HUES6 (cell line): ENCODE measurements around the gene TM4SF20.

Source experiments
- H3K27ac ChIP-seq: 2 replicates; pipeline ENCODE4 v1.7.0; 2013; ENCODE audit warnings: low read depth, mild to moderate bottlenecking, low read length, inconsistent platforms
- H3K27me3 ChIP-seq: 2 replicates; pipeline ENCODE4 v1.6.1; 2013; ENCODE audit warnings: low read length; ENCODE audit not compliant: control insufficient read depth, insufficient read depth
- H3K36me3 ChIP-seq: 2 replicates; pipeline ENCODE4 v1.6.1; 2013; ENCODE audit warnings: low read length; ENCODE audit not compliant: control insufficient read depth, insufficient read depth
- H3K4me1 ChIP-seq: 2 replicates; pipeline ENCODE4 v1.6.1; 2013; ENCODE audit warnings: low read length; ENCODE audit not compliant: control insufficient read depth, insufficient read depth
- H3K4me3 ChIP-seq: 2 replicates; pipeline ENCODE4 v1.5.1; 2013; ENCODE audit warnings: low read depth, low read length
- H3K9ac ChIP-seq: one replicate; pipeline ENCODE4 v1.6.1; 2013; ENCODE audit warnings: mild to moderate bottlenecking, low read length
- H3K9me3 ChIP-seq: 2 replicates; pipeline ENCODE4 v1.6.1; 2013; ENCODE audit warnings: low read depth, low read length; ENCODE audit not compliant: control insufficient read depth, insufficient read depth

Gene TM4SF20

DNA sequence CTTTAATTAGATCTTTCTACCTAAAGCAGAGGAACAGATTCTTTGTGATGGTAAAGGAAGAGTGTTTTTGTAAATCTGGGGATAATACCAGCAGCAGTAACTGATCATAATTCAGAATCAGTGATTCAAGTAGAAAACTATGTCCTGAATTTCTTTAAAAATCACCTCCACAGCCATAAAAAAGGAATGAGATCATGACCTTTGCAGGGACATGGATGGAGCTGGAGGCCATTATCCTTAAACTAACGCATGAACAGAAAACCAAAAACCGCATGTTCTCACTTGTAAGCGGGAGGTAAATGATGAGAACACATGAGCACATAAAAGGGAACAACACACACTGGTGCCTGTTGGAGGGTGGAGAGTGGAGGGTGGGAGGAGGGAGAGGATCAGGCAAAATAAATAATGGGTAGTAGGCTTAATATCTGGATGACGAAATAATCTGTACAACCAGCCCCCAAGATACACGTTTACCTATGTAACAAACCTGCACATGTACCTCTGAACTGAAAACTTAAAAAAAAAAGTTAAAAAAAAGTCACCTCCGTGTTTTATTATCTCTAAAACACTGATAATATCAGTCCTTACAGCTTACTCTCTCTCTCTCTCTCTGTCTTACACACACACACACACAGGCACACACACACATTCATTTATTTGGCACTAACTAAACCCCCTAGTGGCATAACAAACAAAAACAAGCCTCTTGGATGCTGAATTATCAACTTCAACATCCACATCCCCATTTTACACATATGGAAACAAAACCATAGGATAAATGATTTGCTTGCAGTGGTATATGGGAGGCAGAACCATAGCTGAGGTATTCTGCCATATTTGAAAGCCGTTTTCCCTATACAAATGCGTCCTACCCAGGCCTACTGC, 1.4 kb downstream of the TM4SF20 start:
- no peak overlapping the region for H3K9ac ChIP-seq

DNA sequence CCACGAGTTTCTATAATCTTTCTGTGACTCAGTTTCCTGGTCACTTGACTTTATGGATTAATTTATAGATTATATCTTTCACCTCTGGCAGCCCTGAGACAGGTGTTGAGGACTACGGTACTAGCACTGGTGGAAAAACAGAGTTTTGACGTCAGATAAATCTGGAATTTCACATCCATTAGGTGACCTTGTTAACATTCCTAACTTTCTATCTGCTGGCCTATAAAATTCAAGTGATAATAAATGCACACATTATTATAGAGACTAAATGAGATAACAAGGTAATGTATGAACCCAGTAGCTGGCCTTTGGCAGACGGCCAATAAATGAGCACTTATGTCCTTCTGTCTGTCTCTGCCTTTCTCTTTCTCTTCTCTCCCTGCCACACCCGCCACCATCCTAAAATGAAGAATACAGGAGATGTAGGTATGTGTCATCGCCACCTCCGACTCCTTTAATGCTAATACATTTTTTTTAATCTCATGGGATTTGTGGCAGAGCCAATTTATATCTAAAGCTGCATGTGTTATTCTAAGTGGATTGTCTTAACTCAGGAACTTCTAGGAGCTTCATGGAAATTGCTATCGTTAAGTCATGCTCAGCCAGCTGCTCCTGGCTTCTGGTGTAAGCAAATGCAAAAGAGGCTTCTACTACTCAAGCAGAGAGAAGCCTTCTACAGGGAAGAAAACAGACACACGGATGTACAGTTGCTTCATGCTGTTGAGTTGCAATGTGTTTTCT, 2.3 kb downstream of the TM4SF20 start:
- H3K4me1 ChIP-seq = peaks cover 7% of the 10 kb centered on the region
- no peaks in the 10 kb centered on the region for H3K36me3 ChIP-seq
- H3K27ac ChIP-seq = no peak overlapping the region
- no peak overlapping the region for H3K4me3 ChIP-seq
- no peak overlapping the region for H3K9ac ChIP-seq
- no peaks in the 10 kb centered on the region for H3K9me3 ChIP-seq
- no peaks in the 10 kb centered on the region for H3K27me3 ChIP-seq

More for the DNA sequence above, 1.4 kb downstream of the TM4SF20 start:
- Histone ChIP-seq H3K36me3 (no peaks in the 10 kb centered on the region), H3K27ac (no peak overlapping the region), H3K9me3 (no peaks in the 10 kb centered on the region), H3K4me3 (no peak overlapping the region), H3K4me1 (peaks cover 7% of the 10 kb centered on the region), H3K27me3 (no peaks in the 10 kb centered on the region)

DNA sequence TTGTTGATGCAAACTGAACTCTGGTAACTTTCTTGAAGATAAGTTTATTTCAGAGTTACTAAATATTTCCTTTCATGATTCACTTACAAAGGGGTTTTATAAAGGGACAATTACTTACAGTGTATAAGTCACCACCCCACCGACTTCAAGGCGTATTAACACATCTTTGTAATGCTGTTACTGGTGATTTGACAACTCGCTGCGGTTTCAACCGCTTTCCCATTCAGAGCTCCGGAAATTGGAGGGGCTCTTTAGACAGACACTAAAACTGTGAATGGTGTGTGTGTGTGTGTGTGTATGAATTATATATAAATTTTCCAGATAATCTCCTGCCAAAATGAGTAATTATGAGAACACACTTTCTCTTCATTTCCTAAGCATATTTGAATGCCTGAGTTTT, 4.9 kb downstream of the TM4SF20 start:
- Histone ChIP-seq H3K9me3 (no peaks in the 10 kb centered on the region), H3K4me1 (peaks cover 7% of the 10 kb centered on the region), H3K27ac (no peak overlapping the region), H3K36me3 (no peaks in the 10 kb centered on the region), H3K27me3 (no peaks in the 10 kb centered on the region), H3K9ac (no peak overlapping the region), H3K4me3 (no peak overlapping the region)

DNA sequence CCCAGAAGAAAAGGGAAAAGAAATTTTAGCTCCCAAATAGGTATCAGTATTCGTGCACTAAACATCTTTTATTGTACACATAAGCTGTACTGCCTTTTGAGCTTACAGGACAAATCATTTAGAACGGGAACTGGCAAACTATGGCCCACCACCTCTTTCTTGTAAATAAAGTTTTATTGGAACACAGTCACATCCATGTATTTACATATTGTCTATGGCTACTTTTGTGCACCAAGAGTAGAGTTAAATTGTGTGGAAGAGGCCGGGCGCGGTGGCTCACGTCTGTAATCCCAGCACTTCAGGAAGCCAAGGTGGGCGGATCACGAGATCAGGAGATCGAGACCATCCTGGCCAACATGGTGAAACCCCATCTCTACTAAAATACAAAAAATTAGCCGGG, 5.7 kb downstream of the TM4SF20 start:
- no peaks in the 10 kb centered on the region for H3K36me3 ChIP-seq
- no peak overlapping the region for H3K27ac ChIP-seq
- no peaks in the 10 kb centered on the region for H3K27me3 ChIP-seq
- no peak overlapping the region for H3K9ac ChIP-seq
- H3K9me3 ChIP-seq = no peaks in the 10 kb centered on the region
- H3K4me3 ChIP-seq = no peak overlapping the region
- peaks cover 7% of the 10 kb centered on the region for H3K4me1 ChIP-seq

DNA sequence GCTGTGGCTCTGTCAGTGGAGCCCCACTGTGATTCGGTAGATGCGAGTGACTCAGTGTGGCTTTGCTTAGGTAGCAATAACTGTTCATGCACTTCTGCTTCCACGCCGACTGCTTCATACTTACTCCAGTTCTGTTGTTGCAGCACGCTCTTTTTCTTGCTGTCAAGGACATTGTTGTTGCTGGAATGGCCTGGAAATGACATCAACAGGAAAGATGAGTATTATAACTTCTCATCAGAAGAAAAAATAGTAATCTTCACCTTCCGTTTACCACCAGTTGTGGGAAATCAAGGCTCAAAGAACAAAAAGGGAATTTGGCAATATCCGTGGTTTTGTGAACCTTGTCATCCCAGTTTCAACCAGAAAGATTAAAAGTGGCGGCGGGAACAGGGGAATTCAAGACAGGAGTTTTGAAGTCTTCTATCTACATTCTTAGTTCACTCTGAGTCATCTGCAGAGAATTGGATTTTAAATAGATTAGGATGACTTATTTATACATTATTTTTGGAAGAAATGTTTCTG, 8.3 kb downstream of the TM4SF20 start:
- H3K4me3 ChIP-seq = no peak overlapping the region
- H3K27me3 ChIP-seq = no peaks in the 10 kb centered on the region
- no peaks in the 10 kb centered on the region for H3K9me3 ChIP-seq
- H3K4me1 ChIP-seq = no peaks in the 10 kb centered on the region
- H3K9ac ChIP-seq = no peak overlapping the region
- H3K27ac ChIP-seq = no peak overlapping the region
- no peaks in the 10 kb centered on the region for H3K36me3 ChIP-seq

DNA sequence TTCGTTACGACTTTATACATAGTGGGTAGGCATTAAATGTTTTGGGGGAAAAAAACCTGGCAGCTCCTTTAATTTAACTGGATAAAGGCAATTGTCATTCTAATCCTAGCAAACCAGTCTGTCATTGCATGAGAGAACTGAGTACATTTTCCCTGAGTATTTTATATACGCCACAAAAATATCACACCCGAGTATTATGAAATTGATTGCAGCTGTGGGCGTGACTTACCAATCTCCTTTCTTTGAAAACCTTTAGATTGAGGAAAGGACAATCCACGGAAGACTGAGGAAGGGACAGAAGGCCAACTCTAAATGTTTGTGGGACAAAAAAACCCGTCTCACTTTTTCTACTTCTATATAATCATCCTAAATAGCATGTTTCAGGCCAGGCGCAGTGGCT, 9.0 kb downstream of the TM4SF20 start:
- H3K36me3 ChIP-seq = no peaks in the 10 kb centered on the region
- no peaks in the 10 kb centered on the region for H3K4me1 ChIP-seq
- H3K27ac ChIP-seq = no peak overlapping the region
- no peaks in the 10 kb centered on the region for H3K9me3 ChIP-seq
- H3K27me3 ChIP-seq = no peaks in the 10 kb centered on the region
- H3K9ac ChIP-seq = no peak overlapping the region
- no peak overlapping the region for H3K4me3 ChIP-seq

DNA sequence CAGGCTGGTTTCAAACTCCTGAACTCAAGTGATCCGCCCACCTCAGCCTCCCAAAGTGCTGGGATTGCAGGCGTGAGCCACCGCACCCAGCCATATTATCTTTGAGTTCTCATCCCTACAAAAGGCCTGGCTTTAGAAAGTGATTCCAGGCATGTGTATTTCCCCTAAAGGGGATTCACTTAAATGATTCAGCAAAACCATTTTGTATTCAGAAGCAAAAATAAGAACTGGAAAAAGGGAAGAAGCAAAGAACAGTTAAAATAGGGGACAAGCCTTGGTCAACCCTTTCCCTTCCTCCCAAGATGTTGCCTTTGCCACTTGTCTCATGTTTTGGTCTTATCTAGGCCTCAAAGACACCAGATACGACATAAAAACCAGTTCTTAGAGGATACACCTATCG, 10.5 kb downstream of the TM4SF20 start:
- no peak overlapping the region for H3K27ac ChIP-seq
- H3K27me3 ChIP-seq = no peaks in the 10 kb centered on the region
- no peaks in the 10 kb centered on the region for H3K36me3 ChIP-seq
- no peak overlapping the region for H3K9ac ChIP-seq
- no peaks in the 10 kb centered on the region for H3K9me3 ChIP-seq
- H3K4me3 ChIP-seq = no peak overlapping the region
- no peaks in the 10 kb centered on the region for H3K4me1 ChIP-seq

DNA sequence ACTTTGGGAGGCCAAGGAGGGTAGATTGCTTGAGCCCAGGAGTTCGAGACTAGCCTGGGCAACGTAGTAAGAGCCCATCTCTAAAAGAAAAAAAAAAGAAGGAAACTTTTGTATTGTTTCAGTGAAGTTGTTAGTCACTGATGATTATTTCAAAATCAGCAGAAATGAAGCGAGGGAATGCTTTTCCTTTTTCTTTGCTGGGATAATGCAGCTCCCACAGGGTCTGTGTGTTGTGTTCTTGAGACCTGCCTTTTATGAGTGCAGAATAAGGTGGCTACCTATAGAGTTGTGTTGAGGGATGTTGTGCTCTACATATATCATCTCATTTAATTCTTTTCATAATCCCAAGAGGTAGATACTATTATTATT, 11.7 kb downstream of the TM4SF20 start:
- no peak overlapping the region for H3K27ac ChIP-seq
- no peaks in the 10 kb centered on the region for H3K27me3 ChIP-seq
- no peak overlapping the region for H3K4me3 ChIP-seq
- no peaks in the 10 kb centered on the region for H3K9me3 ChIP-seq
- no peak overlapping the region for H3K9ac ChIP-seq
- no peaks in the 10 kb centered on the region for H3K36me3 ChIP-seq
- H3K4me1 ChIP-seq = no peaks in the 10 kb centered on the region

DNA sequence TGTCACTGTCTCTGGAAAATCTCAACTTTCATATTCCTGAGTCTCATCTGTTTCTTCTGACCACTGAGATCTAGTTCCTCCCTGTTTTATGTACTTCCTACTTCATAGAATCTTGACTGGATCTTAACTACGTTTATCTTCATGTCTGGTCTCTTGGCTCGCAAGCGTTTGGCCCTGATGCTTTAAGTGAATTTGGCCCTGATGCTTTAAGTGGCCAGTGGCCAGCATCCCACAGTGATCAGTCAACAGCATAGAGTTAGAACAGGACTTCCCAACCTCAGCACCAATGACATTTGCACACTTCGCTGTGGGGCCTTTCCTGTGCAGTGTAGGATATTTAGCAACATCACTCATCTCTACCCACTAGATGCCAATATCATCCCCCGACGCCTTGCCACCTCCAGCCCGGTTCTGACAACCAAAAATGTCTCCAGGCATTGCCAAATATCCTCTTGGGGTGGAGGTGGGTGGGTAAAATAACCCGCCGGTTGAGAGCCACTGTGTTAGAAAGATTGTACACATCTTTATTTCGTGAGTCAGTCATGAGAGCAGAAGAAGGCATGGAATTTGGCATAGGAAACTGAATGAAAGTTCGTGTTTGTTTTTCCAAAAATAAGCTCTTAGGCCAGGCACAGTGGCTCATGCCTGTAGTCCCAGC, 12.2 kb downstream of the TM4SF20 start:
- Histone ChIP-seq H3K9me3 (no peaks in the 10 kb centered on the region), H3K9ac (no peak overlapping the region), H3K27ac (no peak overlapping the region), H3K4me1 (no peaks in the 10 kb centered on the region), H3K4me3 (no peak overlapping the region), H3K27me3 (no peaks in the 10 kb centered on the region), H3K36me3 (no peaks in the 10 kb centered on the region)

DNA sequence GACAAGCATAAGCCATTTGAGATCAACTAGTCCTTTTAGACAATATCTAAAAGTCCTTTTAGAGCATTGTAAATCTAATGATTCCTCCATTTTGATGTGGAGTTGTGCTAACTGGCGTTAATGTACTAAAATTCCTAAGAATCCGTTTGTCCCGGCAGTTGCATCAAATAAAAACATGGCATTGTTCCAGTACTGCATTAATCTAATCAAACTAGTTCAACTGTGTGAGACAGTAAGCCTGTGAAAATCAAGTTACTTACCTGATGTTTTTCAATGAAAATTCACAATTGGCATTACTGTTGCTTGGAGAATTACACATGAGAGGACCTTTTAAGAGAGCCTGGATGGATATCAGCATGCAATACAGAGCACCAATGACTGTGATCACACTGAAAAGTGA, 13.3 kb downstream of the TM4SF20 start:
- peaks cover 2% of the 10 kb centered on the region; the same call in 1 of the 2 replicates for H3K36me3 ChIP-seq
- H3K27ac ChIP-seq = no peak overlapping the region
- H3K9me3 ChIP-seq = no peaks in the 10 kb centered on the region
- no peaks in the 10 kb centered on the region for H3K27me3 ChIP-seq
- H3K9ac ChIP-seq = no peak overlapping the region
- H3K4me1 ChIP-seq = no peaks in the 10 kb centered on the region
- H3K4me3 ChIP-seq = no peak overlapping the region
